ENCODE data around the gene OSBPL10.

OSBPL10 gene

DNA sequence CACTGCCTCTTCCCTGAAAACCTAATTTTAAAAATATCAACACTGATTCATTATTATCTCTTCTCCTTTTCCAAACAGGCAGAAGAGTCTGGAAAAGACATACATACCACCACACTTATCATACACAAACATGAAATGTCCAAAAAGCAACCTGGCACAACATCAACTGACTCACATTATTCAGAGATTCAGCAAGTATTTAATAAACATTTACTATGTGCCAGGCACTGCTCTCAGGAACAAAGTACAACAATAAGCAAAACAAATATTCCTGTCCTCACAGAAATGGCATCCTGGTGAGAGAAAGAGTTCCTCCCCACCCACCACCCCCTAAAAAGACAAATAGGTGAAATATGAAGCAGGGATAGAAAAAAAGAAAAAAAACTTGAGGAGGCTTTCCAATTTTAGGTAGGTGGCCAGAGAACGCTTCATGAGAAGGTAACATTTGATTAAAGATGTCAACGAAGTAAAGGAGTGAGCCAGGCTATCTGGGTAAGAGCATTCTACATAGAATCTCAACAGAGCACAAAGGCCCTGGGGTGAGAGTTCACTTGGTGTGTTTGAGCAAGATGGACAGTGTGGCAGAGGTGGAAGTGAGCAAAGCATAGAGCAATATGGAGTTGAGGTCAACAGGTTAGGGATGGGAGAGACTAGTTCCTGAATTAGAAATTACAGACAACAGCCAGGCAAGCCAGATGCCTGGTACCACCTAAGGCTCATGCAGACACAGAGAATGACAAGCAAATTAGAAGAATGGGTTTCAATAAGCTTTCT is 141.7 kb downstream of the OSBPL10 start:
- no peak for DNase-seq

GRCh38 chr3:31836131-31837075 is 144.7 kb downstream of the OSBPL10 start:
- no peak for DNase-seq

DNA sequence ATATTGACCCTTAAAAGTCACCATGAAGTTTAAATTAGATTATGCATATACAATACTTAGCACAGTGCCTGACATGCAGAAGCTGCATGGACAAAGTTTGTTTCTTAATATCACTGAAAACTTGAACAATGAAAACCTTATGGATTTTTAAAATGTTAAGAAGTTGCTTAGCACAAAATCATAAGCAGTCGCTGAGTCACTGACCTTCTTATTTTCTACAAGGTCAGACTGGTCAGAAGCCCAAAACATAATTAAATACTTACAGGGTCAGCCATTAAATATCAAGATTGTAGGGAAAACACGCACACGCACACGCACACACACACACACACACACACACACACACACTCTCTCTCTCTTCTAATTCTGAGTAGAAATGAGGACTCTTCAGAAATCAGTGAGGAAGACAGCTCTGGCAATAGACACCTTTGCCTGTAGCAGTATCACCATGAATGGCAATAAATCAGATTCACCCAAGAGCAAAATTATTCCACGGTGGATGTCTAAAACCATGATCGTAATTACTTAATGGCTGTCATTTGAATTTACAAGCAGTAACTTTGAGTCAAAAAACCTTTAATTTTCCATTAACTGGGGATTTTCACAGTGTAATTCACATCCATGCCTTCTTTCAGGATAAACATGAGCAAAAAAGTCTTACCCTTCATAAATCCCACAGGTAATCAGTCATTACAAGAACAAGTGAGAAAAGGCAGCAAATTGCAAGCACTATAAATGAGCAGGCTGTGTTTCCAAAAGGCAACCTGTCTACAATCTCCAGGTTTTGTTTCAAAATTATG is 147.5 kb downstream of the OSBPL10 start:
- no peak for DNase-seq

DNA sequence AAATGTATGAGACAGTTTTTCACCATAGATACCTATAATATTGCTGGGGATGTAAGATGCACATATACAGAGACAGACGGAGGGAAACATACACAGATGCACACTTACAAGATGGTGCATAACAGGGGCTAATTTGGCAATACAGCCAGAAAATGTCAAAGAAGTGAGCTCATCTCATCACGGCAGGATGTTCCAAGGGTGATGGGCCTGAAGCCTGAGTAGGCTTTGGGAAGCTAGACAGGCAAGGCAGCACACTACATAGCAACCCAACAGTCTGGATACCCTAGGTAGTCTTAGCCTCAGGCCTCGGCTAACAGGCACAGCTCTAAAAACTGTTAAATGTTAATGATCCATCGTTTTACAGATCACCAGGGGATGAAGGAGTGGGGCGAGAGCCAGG is 148.5 kb downstream of the OSBPL10 start:
- DNase-seq = no peak

DNA sequence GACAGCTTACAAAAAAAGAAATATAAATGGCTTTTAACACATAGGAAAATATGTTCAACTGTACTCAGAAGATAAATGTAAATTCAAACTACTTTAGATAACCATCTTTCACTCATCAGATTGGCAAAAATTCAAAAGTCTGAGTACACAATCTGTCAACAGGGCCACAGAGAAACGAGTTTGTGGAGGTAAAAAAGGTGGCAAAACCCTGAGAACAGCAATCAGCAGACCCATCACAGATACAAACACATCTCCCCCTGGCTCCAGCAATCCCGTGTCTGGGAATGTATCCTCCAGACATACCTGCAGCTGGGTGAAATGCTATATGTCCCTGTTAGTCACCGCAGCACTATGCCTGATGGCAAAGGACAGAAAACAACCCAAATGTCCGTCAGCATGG is 149.5 kb downstream of the OSBPL10 start:
- DNase-seq = no peak

GRCh38 chr3:31829826-31830426 is 151.1 kb downstream of the OSBPL10 start:
- no peak for DNase-seq

DNA sequence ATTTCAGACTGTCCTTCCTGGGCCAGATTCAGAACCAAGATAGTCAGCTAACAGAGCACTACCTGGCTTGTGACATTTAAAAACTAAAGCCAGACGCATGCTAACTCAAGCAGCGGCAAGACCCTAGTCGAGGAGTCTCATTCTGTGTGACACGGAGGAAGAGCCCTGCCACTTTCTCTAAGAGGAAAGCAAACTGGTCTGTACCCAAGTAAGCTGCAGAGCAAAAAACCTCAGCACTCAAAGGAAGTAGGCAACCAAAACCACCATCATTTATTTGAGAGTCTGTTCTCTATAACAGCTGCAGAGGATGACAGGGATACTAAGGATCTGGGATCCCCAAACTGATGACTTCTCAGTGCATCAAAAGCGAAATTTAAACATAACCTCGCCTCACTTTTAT is 152.1 kb downstream of the OSBPL10 start:
- DNase-seq = no peak

- DNase-seq = no peak
Measured at GRCh38 chr3:31828007-31828406, 153.1 kb downstream of the OSBPL10 start.

DNA sequence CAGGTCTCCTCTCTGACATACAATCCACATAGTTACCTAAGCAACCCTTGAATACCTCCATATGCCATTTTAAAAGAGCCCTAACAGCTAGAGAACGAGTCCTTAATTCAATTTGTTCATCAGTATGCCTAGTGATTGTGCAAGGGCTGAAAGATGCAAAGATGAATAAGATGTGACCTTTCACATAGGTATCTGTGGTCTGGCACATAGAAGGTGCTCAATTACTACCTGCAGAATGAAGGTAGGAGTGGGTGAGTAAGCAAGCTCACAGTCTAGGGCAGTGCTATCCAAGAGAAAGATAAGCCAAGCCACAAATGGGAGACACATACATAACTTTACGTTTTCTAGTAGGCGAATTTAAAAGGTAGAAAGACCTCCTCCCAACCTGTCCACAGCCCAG is 157.9 kb downstream of the OSBPL10 start:
- no peak for DNase-seq

DNA sequence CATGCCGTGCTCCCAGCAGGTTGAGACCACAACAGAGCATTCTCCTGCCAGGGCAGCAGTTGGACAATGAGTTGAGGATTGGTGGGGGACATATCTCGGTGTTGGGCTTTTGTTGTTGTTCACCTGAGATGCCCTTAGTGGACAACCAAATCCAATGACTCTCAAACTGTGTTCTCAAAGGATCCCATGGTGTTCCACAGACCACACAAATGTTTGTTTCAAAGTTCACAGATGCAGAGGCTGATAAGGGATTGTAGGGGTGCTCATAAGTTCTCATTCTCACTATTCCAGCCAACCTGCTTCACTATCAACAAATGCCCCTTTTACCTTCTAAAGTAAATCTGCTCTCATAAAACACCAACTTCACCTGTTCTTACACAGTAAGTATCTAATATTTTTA is 159.9 kb downstream of the OSBPL10 start:
- no peak for DNase-seq

DNA sequence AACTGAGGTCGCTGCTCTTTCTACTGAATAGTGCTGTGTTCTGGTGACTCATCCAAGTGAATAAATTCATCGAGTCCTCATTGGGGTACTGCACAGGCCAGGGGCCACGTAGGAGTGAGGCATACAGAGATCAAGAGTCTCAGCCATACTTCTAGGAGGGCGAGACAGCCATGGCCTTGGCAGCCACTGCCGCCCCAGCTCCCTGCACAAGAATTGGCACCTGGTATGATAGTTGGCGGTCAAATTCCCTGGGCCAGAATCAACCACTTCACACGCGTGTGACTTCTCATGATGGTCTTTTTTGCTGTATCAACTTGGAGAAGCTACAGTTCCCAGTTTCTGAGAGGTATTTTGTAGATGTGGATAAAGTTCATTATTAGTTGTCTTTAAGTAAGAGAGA is 161.6 kb downstream of the OSBPL10 start:
- no peak for DNase-seq

DNA sequence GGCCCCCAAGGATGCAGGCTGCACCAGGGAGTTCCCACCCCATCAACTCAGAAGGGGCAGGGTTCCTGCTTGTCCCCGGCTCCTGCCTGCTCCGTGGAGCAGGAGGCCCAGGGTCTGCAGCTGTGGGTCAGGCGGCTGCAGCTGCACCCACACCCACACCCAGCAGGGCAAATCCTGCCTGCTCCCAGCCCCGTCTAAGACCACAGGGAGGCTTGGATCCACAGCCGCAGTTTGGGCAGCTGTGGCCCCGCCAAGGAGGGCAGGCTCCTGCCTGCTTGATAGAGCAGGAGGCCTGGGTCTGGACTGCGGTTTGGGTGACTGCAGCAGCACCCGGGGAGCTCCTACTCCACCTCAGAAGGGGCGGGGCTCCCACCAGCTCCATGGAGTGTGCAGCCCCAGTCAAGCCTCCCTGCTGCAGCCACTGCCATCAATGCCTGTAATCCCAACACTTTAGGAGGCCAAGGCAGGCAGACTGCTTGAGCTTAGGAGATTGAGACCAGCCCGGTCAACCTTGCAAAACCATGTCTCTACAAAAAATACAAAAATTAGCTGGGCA is 163.6 kb downstream of the OSBPL10 start:
- DNase-seq = no peak

- DNase-seq = no peak
Measured at GRCh38 chr3:31815631-31816440, 165.2 kb downstream of the OSBPL10 start.

GRCh38 chr3:31815006-31815405 is 166.1 kb downstream of the OSBPL10 start:
- no peak for DNase-seq

- DNase-seq = no peak
Measured at GRCh38 chr3:31813686-31814085, 167.4 kb downstream of the OSBPL10 start.

DNA sequence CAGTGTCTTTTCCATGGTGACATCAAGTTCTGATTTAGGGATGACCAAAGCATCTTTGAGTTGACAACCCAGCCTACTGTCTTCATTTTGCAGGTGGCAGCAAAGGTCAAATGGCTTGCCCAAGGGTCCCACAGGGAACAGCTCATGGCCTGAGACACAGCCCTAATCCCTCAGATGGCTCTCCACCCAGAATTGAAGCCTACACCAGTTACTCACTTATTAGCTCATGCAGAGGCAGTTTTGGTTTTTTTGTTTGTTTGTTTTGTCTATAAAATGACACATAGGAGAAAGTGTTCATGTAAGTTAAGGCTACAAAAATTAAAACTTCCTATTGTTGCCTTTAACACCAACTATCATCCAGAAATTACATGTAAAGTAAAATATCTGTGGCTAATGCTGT is 167.9 kb downstream of the OSBPL10 start:
- no peak for DNase-seq

DNA sequence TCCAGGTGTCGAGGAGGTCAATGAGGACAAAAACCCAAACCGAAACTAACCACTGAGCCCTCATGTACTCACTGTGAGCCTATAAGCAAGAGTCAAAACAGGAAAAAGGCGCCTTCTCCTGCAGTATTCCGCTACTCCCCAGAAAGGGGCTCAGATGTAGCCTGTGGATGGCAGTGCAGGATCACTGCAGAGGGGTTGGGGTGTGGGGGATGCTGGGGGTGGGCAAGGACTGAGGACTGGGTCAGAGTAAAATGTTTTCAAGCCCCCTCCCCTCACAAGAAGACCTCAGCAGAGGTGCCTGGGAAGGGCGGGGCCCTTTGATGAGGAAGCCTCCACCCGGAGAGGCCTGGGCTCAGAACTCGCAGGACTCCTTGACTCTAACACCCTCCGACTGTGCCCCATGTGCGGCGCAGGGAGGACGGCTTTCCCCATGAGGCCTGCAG is 170.1 kb downstream of the OSBPL10 start:
- DNase-seq = no peak

GRCh38 chr3:31808143-31808720 is 172.8 kb downstream of the OSBPL10 start:
- no peak for DNase-seq

- no peak for DNase-seq
Measured at GRCh38 chr3:31804251-31805051, 176.6 kb downstream of the OSBPL10 start.

Data from bone marrow (tissue), 2 donors.